Stimulated activated CD4-positive, alpha-beta T cell treated with anti-CD3 and anti-CD28 coated beads, Interleukin-15, amount 100 ng/mL, for 48 hours (primary cell): ENCODE measurements around the gene FER1L5.

Source experiments
- DNase-seq, 2 donors: peaks; one replicate each; pipeline ENCODE4 v3.0.0-alpha.2; 2020; ENCODE audit warnings: low read depth in 2 of 2

FER1L5 gene

DNA sequence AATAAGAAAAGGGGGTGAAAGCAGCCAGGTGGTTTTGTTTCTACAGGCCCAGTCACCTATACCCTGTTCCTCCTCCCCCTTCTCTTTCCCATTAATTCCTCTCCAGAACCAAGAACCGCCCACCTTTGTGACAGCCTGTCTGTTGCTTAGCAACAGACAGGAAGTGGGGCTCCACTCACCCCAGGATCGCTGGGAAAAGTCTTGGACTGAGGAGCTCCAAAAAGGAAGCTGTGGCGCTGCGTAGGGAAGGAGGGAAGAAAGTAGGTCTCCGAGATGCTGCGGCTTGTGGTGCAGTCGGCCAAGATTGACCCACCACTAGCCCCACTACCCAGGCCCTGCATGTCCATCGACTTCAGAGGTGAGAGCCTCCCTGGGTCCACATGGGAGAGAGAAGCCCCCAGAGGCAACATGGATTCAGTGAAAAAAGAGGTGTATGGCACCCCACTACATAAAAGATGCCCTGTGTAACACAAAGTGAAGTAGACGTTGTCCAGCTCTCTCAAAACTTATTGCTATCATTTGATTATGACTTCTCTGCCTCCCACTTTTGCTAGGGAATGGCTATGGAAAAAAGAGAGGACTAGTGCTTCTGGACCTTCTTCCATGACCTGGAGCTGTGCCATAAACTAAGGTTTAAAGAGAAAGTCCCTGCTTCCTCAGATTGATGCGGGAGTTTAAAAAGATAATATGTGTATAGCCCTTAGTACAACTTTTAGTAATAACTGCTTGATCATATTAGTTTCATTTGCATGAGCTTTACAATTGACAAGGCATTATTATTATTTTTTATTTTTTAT, at the start of gene FER1L5:
Gene FER1L5 (plus strand): TSS at position 201 of the 797 bp plus-strand sequence. CDS start 73 bp downstream, at position 274.
- no peak for DNase-seq

DNA sequence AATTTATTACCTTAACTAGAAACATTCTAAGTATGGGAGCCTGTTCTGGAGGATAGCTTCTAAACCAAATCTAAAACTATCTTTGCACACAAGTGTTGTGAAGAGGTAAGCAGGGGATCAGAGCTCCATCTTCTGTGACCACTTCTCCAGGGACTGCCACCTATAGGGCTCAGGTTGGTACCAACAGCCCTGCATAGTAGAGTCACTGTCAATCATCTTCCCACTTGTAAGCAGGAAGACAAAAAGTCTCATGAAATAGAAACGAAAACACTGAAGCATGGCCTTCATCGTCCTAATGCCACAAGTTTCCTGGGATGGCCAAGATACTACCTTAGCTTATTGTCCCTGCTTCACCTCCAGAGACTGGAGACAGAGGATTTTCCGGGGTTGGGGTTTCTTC, 48.3 kb upstream of the FER1L5 start:
- DNase-seq: no peak

DNA sequence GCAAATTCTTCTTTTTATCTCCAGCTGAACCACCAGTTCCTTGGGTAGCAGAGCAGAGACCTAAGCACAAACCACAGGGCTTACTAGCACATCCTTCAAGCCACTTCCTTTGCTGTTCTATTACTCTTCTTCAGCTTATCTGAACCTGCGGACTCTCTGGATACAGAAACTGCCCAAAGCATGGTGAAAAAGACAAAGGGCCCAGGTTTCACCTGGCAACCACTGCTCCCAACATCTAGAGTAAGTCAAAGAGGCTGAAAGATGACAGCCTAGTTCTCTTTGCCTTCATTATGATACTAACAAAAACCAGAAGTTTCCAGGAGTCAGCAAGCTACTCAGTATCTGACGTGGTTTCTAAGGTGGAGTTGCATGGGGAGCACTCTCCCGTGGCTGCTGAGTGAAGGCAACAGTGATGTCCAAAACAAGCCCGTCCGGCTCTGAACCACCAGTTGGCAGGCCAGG, 47.8 kb upstream of the FER1L5 start:
- DNase-seq: no peak

DNA sequence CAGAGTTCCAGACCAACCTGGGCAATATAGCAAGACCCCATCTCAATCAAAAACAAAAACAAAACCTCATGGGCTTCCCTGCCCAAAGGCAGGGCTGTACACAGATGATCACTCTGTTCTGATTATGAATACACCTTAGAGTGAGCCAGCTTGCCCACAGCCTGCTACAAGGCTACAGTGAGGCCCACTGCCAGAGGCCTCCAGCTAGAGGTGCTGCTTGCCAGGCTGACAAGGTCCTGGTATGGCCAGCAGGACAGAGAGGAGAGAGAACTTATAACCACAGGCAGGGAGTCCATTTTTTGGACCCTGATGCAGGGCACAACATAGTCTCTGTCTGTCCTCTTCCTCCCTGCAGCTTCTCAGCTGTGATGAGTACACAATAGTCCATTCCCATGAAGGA, 46.0 kb upstream of the FER1L5 start:
- no peak for DNase-seq

DNA sequence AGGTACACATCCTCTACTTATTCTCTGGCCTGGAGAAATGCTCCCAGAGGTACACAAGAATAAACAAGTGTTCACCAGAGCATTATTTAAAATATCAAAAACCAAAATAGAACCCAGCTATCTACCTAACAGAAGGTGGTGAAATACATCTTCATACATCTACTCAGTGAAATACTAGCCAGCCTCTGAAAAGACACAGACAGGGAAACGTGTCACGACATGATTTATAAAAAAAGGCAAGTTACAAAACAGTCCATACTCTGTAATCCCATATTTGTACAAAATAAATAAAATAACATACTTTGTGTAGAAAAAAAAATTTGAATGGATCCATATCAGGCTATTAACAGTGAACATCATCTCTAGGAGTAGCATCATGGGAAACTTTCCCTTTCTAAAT, 42.6 kb upstream of the FER1L5 start:
- DNase-seq: no peak

DNA sequence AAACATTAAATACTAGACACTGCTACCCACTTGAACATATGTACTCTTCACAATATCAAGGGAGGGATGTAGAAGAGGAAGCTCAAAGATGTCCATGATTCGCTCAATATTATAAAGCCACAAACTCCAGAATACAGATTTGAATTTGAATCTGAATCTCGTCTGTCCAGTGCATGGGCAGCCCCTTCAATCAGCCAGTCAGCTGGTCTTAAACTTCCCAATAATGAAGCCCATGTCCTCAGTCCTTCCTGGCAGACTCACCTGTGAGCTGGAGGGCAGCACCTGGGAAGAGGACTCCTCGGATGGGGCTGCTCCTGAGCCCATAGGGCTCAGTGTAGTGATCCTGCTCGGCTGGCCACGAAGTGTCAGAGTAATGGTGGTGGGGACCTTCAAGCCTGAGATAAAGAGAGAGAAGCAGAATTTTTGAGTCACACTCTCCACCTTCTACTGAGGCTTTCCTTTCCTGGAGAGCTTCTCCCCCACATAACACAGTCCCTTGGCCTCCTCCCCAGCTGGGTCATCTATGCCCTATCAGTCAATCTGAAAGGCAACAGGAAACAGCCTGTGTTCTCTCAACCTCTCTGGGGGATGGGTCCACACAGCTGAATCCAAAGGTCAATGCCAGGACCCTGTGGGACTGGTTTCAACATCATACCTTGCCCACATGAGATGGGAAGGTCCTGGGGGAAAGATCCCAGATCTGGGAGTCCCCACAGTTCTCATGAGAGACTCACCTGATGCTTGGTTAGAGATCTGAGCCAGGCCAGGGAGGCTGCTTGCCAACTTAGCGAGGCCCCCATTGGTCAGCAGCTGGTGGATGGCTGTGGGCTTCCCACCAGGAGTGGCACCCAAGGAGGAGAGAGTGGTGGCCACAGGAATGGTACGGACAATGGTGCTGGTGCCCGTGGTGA, 40.9 kb upstream of the FER1L5 start:
- peak in 1 of 2 donors; percentile 11 for DNase-seq

DNA sequence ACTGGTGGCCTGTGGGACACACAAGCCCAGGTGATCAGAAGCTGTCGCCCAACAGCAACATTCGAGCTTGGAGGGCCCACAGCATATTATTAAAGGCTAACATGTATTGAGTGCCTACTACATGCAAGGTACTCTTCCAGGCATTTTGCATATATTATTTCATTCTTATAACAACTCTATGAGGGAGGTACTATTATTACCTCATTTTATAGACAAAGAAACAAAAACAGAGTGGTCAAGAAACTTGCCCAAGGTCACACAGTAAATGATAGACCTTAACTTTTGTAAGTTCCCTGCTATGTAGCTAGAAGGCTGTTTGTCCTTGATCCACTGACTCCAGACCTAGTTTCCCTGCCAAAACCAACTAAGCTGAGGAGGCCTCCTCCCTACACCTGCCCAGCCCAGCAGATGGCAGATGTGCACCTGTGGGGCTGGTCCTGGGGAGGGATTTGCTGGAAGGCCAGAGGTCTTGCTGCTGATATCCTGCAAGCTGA, 40.2 kb upstream of the FER1L5 start:
- DNase-seq: no peak

DNA sequence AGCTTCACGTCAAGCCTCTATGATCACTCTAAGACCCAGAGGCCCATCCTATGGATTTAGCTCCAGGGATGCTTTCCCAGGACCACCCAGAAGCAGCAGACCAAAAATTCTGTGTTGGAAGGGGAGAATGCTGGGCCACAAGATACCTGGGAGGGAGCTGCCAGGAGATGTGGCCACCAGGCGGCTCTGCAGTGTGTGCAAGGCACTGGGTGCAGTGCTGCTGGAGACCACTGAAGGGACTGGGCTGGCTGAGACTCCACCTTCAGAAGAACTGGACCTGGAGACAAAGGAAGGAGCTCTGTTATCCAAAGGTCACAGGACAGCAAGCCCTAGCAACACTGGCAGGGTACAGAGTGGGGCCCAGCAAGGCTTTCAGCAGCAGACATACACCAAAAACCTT, 38.5 kb upstream of the FER1L5 start:
- DNase-seq: no peak

DNA sequence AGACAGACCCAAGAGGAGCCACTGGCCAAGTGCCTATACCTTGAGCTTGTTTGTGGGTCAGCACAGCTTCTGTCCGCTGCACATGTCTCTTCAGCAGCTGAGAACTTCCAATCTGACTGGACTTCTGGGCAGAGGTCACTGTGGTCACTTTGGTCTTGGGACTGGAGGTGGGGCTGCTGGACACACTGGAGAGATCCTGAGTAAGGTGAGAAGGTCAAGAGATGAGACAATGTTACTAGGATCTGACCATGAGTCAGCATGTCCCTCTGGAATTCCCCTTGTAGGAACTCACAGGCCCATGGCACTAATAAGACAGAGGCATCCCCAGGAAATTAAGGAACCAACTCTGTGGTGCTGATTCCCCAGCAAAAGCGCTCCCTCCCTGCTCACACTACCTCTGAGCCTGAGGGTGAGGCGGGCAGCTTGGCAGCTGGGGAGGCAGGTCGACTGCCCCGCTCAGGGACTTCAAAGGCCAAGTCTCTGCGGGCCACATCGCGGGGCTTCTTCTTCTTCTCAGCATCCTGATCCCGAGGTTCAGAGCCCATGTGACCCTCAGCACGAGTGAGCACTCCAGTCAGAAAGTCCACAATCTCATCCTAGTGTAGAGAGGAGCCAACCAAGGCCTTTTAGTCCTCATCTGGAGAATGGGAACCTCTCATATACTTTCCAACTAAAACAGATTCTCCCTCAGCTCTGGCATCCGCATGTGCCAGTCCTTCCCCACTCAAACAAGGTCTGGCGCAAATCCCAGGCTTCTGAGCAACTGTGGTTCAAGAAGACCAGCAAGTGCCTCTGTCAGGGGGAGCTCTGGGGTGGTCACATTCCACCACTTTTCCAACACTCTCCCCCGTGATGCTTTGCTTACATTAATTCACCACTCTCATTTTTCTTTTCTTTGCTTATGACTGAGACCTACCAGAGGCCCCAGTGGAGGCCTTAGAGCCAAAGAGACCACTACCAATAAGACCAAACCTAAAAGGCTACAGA, 33.8 kb upstream of the FER1L5 start:
- DNase-seq: no peak

DNA sequence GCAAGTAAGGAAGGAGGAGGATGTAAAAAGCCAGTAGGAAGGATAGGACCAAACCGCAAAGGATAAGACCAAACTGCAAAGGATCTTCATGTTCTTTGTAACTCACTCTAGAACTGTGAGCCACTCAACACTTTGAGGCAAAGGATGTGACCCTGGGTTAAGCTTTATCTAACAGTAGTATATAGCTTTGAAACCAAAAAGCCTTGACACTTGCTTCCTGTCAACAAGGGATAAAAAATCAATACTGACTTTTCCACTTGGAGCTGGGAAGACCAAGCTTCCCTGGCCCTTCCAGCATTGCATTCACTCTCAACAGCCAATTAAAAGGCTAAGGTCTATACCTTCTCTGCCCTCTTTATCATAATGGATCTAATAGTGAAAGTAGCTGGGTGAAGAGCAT, 26.4 kb upstream of the FER1L5 start:
- DNase-seq: no peak

DNA sequence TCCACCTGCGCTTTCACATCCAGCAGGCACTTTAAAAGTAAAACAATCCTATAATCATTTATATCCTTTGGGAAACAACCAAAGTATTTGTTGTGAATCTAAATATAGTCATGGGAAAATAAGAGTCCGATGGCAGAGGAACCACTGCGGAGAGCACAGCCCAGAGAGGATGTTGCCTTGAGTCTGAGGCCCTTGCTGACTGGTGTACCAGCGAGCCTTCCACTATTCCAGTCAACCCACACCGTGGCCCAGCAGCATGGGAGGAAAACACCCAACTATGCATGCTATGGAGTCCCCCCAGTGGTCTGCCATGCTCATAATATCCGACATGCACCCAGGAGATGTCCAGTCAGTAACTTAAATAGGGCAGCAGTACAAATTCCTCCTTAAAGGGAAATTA, 26.0 kb upstream of the FER1L5 start:
- no peak for DNase-seq

DNA sequence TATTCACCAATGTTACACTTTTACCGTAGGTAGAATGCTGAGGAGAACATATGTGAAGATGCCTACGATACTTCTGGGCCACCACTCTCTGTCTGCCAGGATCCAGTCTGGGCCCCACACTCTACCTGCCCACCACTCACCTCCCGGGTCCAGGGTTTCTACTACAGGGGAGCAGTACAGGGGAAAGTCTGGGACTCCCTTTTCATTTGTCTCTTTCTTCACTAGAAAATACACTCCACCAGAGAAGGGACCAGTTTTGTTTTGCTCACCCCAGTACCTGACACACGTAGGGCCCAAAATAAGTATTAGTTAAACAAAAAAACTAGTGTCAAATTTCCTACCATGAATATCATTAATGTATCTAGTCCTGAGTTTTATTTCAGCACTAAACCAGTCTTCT, 25.6 kb upstream of the FER1L5 start:
- DNase-seq: no peak

DNA sequence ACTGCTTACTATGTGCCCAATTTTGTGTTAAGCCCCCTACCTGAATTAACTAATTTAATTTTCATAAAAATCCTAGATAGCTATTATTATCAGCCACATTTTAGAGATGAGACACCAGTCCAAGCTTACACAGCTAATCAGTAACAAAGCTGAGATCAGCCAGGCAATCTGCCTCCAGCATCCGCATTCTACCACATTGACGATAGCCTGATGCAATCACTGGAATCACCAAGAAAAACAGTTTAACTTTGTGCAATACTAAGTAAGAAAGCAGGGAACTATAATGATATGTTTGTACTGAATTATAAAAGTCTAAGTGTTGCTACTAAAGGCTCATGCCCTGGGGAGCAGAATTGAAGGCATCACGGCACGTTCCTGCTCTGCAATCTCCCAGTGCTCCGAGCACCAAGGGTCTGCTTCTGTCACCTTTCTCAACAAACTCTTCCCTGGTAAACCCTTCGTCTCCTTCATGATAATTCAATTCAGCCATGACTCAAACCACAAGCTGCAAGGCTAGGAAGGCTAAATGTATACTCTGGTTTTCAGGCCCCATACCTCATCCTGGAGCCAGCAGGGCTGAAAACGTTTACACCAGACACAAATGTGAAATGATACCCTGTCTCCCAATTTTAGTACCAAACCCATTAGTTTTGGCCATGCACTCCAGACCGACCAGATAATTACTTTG, 23.8 kb upstream of the FER1L5 start:
- no peak for DNase-seq

DNA sequence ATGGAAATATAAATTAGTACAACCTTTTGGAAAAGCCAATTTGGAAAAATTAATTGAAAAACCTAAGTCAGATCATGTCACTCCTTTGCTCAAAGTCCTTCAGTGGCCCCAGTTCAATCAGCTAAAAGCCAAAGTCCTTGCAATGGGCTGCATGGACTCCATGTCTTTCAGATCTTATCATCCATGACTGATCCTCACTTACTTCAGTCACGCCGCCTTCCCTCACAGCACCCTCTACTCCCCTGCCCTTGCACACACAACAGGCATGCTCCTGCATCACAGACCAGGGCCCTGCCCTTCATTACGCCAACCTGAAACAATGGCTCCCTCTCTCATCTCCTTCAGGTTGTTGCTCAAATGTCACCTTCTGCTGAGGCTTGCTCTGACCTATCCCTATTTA, 20.0 kb upstream of the FER1L5 start:
- no peak for DNase-seq

DNA sequence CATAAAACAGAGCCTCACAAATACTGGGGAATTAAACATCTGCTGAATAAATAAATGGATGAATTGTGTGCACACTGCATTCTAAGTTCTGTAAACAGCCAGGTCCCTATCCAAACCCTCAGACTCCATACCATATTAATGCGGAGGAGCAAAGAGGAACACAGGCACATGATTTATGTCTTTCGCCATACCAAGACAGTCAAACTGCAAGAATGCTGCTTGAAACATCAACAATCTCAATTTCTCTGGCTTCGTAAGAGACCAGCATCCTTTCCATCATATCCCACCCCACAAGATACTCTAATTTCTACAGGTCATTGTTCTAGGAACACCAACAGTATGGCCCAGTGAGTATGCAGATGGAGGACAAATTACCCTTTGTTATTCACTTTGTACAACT, 19.4 kb upstream of the FER1L5 start:
- DNase-seq: no peak

DNA sequence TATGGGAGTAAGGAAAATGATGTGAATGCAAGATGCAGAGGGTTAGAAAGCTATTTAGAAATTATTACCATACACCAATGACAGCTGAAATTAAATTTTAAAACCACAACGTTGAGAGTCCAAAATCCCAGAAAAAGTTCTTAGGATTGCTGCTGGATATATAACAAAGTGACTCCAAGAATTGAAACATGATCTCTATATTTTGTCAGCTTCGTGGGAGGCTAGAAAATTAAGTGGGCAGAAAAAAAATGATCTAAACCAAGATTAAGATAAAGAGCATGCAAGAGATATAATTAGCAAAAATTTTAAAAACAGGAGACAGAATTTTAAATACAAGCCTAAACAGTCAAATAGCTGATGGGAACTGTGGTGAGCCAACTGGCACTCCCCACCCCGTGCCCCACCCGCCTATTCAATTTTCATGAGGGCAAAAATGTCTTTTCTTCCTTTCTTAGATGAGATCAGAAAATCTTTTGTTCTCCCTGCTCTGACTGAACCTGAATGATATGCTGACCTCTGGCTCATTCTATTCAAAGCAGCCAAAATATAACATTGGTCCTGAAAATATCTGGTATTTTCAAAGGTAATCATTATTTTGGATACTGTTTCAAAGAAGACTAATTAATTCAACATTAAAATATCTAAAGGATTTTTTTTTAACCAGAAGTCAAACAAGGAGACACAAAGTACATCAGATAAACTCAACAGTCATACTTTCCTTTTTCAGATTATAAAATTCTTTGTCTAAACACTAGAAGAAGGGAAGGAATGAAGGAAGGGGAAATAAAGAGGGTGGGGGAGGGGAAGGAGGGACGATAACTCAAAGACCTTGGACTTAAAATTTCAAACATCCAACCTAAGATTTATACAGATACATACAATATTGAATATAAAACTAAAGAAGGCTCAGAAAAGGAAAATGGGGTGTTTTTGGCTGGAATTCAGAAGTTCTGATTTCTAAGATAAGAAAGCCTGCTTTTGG, 16.7 kb upstream of the FER1L5 start:
- DNase-seq: no peak

DNA sequence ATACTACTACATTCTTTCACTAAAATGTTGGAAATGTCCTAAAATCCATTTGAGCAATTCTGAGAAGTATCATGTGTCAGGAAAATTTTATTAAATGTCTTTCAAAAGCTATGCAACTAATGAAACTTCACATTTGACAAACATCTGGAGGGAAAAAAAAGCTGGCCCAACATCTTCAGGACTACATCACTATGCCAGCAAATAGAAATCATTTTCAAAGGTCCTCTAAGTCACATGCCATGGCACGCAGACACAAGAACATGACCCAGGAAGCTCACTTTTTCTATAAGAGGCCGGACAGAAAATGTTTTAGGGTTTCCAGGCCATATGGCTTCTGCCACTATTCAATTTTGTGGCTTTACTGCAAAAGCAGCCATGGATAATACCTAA, 16.0 kb upstream of the FER1L5 start:
- no peak for DNase-seq

DNA sequence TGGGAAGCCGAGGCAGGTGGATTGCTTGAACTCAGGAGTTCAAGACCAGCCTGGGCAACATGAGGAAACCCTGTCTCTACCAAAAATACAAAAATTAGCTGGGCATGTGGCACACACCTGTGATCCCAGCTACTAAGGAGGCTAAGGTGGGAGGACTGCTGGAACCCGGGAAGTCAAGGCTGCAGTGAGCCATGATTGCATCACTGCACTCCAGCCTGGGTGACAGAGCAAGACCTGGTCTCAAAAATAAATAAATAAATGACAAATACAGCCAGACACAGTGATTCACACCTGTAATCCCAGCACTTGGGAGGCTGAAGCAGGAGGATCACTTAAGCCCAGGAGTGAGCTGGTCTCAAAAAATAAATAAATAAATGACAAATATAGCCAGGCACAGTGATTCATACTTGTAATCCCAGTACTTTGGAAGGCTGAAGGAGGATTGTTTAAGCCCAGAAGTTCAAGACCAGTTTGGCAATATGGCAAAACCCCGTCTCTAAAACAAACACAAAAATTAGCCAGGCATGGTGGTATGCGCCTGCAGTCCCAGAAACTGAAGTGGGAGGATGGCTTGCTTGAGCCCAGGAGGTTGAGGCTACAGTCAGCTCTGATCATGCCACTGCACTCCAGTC, 10.6 kb upstream of the FER1L5 start:
- DNase-seq: no peak

DNA sequence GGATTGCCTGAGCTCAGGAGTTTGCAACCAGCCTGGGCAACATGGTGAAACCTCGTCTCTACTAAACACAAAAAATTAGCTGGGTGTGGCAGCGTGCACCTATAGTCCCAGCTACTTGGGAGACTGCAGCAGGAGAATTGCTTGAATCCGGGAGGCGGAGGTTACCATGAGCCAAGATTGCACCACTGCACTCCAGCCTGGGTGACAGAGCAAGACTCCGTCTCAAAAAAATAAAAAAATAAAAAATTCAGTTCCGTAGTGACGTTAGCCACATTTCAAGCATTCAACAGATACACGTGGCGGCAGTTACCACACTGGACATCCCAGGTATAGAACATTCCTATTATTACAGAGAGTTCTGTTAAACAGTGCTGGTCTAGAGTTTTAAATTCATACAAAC, 8.9 kb upstream of the FER1L5 start:
- no peak for DNase-seq
